K562 (cell line): ENCODE data around the gene MED13L. TPM values are rescaled to one million over a fixed set of nuclear protein-coding genes. Genes with fewer than 3 reads are reported as not detected.

Source experiments
- ATAC-seq: fragments of 200-7000 bp; cut with Tn5 transposase; 3 replicates; pipeline ENCODE4 v1.9.1; 2020; ENCODE audit warnings: moderate library complexity
- BruUV-seq: library from RNA; stranded (reverse); fragments of 400-500 nt; replicated peaks from 2 replicates; lab custom pipeline; 2021; lab: Mats Ljungman, UMichigan
- CTCF ChIA-PET: fragments of 300-600 bp; formaldehyde crosslinking; extraction: SDS; loops from one replicate; lab custom pipeline; 2021; ENCODE audit warnings: low intra/inter-chr PET ratio; lab: Yijun Ruan, JAX
- POLR2A ChIA-PET: fragments of 300-600, 350-650 bp; sonication (Branson Sonifier 250); formaldehyde crosslinking; extraction: SDS; loops from one replicate; lab custom pipeline; 2021; ENCODE audit warnings: antibody characterized with exemption, inconsistent platforms; lab: Yijun Ruan, JAX
- DNase-seq, 4 experiments: peaks; one replicate each; pipeline versions ENCODE4 v3.0.0 to v3.0.0-alpha.2; 2011 to 2018; ENCODE audit warnings: low spot score in 3 of 4, mixed read lengths in 3 of 4; ENCODE audit errors: extremely low read depth in 1 of 4
- FAIRE-seq: peaks from 2 replicates; lab custom pipeline; 2011; peaks lifted over from hg19 to GRCh38; lab: Jason Lieb, UNC
- H2AFZ ChIP-seq: 2 replicates; pipeline ENCODE4 v1.6.0; 2011; ENCODE audit warnings: low read depth, low read length, control low read depth, inconsistent platforms
- H3K27ac ChIP-seq: fragments of 200-600 bp; 3 replicates; pipeline ENCODE4 v1.8.0; 2011; ENCODE audit warnings: low read depth, mild to moderate bottlenecking, control low read depth, inconsistent platforms, low read length, moderate library complexity, mixed read lengths; ENCODE audit errors: extremely low read depth
- H3K27me3 ChIP-seq, 2 experiments: fragments of 300-600 bp in 1 of 2; 2 replicates in 1 of 2; 3 replicates in 1 of 2; pipeline versions ENCODE4 v1.6.0 to v1.8.0; 2011; ENCODE audit warnings: inconsistent platforms in 2 of 2, low read length in 2 of 2, mild to moderate bottlenecking in 1 of 2, mixed read lengths in 1 of 2, moderate library complexity in 1 of 2; ENCODE audit not compliant: control insufficient read depth in 2 of 2, insufficient read depth in 2 of 2
- H3K36me3 ChIP-seq: fragments of 300-600 bp; 3 replicates; pipeline ENCODE4 v1.8.0; 2011; ENCODE audit warnings: mild to moderate bottlenecking, low read length, inconsistent platforms; ENCODE audit not compliant: control insufficient read depth, insufficient read depth
- H3K4me1 ChIP-seq, 2 experiments: fragments of 200-600 bp in 1 of 2; replicated peaks in 1 of 2; 2 replicates in 1 of 2; 3 replicates in 1 of 2; pipeline versions ENCODE4 v1.5.1 to v1.8.0; 2011; ENCODE audit warnings: inconsistent platforms in 2 of 2, low read length in 2 of 2, mild to moderate bottlenecking in 1 of 2, mixed read lengths in 1 of 2, moderate library complexity in 1 of 2; ENCODE audit not compliant: control insufficient read depth in 2 of 2, insufficient read depth in 2 of 2
- H3K4me2 ChIP-seq: 2 replicates; pipeline ENCODE4 v1.6.1; 2011; ENCODE audit warnings: low read length, control low read depth, inconsistent platforms, mixed read lengths; ENCODE audit not compliant: insufficient read depth
- H3K4me3 ChIP-seq: fragments of 200-600 bp; sonication (generic), shearing (Covaris generic); 2 replicates; pipeline ENCODE4 v1.5.1; 2016; ENCODE audit warnings: control low read depth, inconsistent platforms
- H3K79me2 ChIP-seq: fragments of 200-600 bp; 3 replicates; pipeline ENCODE4 v1.8.0; 2011; ENCODE audit warnings: low read length, inconsistent platforms; ENCODE audit not compliant: control insufficient read depth, insufficient read depth
- H3K9ac ChIP-seq, 2 experiments: 2 replicates each; pipeline versions ENCODE4 v1.6.0 to v1.6.1; 2011; ENCODE audit warnings: low read depth in 2 of 2, low read length in 2 of 2, control low read depth in 1 of 2, inconsistent platforms in 1 of 2, mild to moderate bottlenecking in 1 of 2, mixed read lengths in 1 of 2; ENCODE audit not compliant: insufficient read depth in 1 of 2
- H3K9me1 ChIP-seq: one replicate; pipeline ENCODE4 v1.6.0; 2011; ENCODE audit warnings: inconsistent platforms, mild to moderate bottlenecking, low read length, moderate library complexity; ENCODE audit not compliant: control insufficient read depth, insufficient read depth
- H3K9me3 ChIP-seq: replicated peaks from 2 replicates; pipeline ENCODE4 v1.5.1; 2011; ENCODE audit warnings: low read depth, low read length, inconsistent platforms; ENCODE audit not compliant: control insufficient read depth, insufficient read depth
- H4K20me1 ChIP-seq: replicated peaks from 2 replicates; pipeline ENCODE4 v1.6.1; 2011; ENCODE audit warnings: low read length, inconsistent platforms, mixed read lengths; ENCODE audit not compliant: control insufficient read depth, insufficient read depth
- CBX2 ChIP-seq: fragments of 200-600 bp; sonication (generic); IDR thresholded peaks from one replicate; pipeline ENCODE4 v1.6.1; 2012; ENCODE audit warnings: mild to moderate bottlenecking, low read length, inconsistent platforms; ENCODE audit not compliant: insufficient read depth, poor library complexity, severe bottlenecking
- EHMT2 ChIP-seq: fragments of 450-650 bp; IDR thresholded peaks from 2 replicates; pipeline ENCODE4 v1.6.1; 2018; ENCODE audit warnings: antibody characterized with exemption
- GATAD2A ChIP-seq: fragments of 450-650 bp; IDR thresholded peaks from 2 replicates; pipeline ENCODE4 v1.6.1; 2017
- OTX1 ChIP-seq: fragments of 450-650 bp; formaldehyde crosslinking; IDR thresholded peaks from 2 replicates; pipeline ENCODE4 v1.4.0; 2022; ENCODE audit warnings: mild to moderate bottlenecking
- RHOXF2B ChIP-seq: fragments of 250-450 bp; sonication (Bioruptor Pico); conservative IDR thresholded peaks from 2 replicates; pipeline ENCODE4 v1.5.1; 2021
- SNIP1 ChIP-seq: fragments of 450-650 bp; IDR thresholded peaks from 2 replicates; pipeline ENCODE4 v1.7.1; 2017; ENCODE audit warnings: low read depth, mild to moderate bottlenecking
- ZFX ChIP-seq: sonication (generic); formaldehyde crosslinking; IDR thresholded peaks from 2 replicates; pipeline ENCODE4 v1.8.0; 2022; ENCODE audit warnings: mild to moderate bottlenecking, missing genetic modification reagents, moderate library complexity
- ZNF184 ChIP-seq: sonication (generic); formaldehyde crosslinking; IDR thresholded peaks from 2 replicates; pipeline ENCODE4 v1.5.0; 2020; ENCODE audit warnings: missing genetic modification reagents
- ZNF224 ChIP-seq: sonication (generic); formaldehyde crosslinking; IDR thresholded peaks from 2 replicates; pipeline ENCODE4 v1.8.0; 2022; ENCODE audit warnings: mild to moderate bottlenecking, missing genetic modification reagents
- ZNF384 ChIP-seq: IDR thresholded peaks from 2 replicates; pipeline ENCODE4 v1.6.1; 2012; ENCODE audit warnings: low read depth, low read length, improper control_type of control experiment
- ZNF584 ChIP-seq: fragments of 200-800 bp; sonication (Bioruptor generic); IDR thresholded peaks from 2 replicates; pipeline ENCODE4 v1.6.1; 2016; ENCODE audit warnings: low read depth, mild to moderate bottlenecking, missing genetic modification characterization, missing compliant biosample characterization
- in situ Hi-C: fragments of 300-500 bp; cut with MboI; formaldehyde crosslinking; loops from 4 replicates; pipeline ENCODE4 v1.15.0; 2018; ENCODE audit warnings: inconsistent platforms, mixed read lengths
- intact Hi-C: fragments of 100-400 bp; cut with micrococcal nuclease; formaldehyde crosslinking; loops from 2 replicates; pipeline ENCODE4 v1.14.2; 2022
- polyA plus RNA-seq, 8 experiments: library from polyadenylated mRNA; depleted of rRNA in 4 of 8; stranded (reverse) in 5 of 8; unstranded in 3 of 8; fragments of >200 nt; fragmentation: Nextera tagmentation in 2 of 8; fragmentation: Illumina TruSeq in 1 of 8; extraction: Ambion mirVana in 2 of 8; extraction: Trizol in 1 of 8; gene quantifications; 2 replicates each; pipeline versions ENCODE4 v1.2.1 to v1.2.3, GENCODE V29; 2011 to 2014; ENCODE audit warnings: inconsistent platforms in 1 of 8, missing spikeins in 1 of 8
- total RNA-seq, 7 experiments: library from RNA; depleted of rRNA in 6 of 7; stranded (reverse); fragments of >200 nt in 6 of 7; fragmentation: Illumina TruSeq in 2 of 7; extraction: Trizol in 2 of 7; gene quantifications; 2 replicates each; pipeline versions ENCODE4 v1.2.1 to v1.2.3, GENCODE V29; 2011 to 2021; ENCODE audit warnings: low replicate concordance in 1 of 7
- TF ChIP-seq, protein P1 (sequence below), 2 experiments: fragments of 450-650 bp in 1 of 2; IDR thresholded peaks; 2 replicates each; pipeline ENCODE4 v1.6.1; 2011 to 2017; ENCODE audit warnings: low read depth in 2 of 2, antibody characterized with exemption in 1 of 2, borderline replicate concordance in 1 of 2, low read length in 1 of 2, mild to moderate bottlenecking in 1 of 2, mixed read lengths in 1 of 2; ENCODE audit not compliant: control insufficient read depth in 1 of 2
- TF ChIP-seq, protein P2 (sequence below): IDR thresholded peaks from 3 replicates; pipeline ENCODE4 v1.6.1; 2011; ENCODE audit warnings: borderline replicate concordance, mild to moderate bottlenecking; ENCODE audit not compliant: insufficient read length, insufficient read depth

Gene MED13L
- total and polyA plus RNA-seq, 9 of the 15 experiments (the other 6 are each of a cell fraction or from before 2014, with no cell fraction given), result 13.4 to 90.3 (median 36.9) TPM

DNA sequence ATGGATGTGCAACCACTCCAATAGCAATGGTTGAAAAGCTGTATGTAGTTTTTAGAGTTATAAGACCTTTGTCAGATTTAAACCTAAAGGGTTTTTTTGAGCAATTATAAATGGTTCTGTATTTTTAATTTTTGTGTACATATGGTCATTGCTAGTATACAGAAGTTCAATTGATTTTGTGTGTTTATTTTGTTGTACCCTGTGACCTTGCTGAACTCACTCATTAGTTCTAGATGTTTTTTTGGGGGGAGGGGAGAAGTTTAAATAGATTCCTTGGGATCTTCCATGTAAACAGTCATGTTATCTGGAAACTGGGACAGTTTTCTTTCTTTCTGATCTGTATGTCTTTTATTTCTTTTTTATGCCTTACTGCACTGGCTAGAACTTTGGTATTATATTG is 87.8 kb downstream of the MED13L start:
- no peak for ATAC-seq
- peaks cover 99% of the 10 kb centered on the region for H3K79me2 ChIP-seq

More for the DNA sequence above, 87.8 kb downstream of the MED13L start:
- H3K9me1 ChIP-seq, result no peaks in the 10 kb centered on the region
- no peak overlapping the region for H3K9ac ChIP-seq
- H3K4me1 ChIP-seq, result peaks cover 7 to 21% of the 10 kb centered on the region in 2 experiments; a peak in 4 of 5 replicates
- FAIRE-seq (no peak), DNase-seq (no peak)
- no peak overlapping the region for H3K27ac ChIP-seq
- ChIA-PET POLR2A (no interaction called here), CTCF (no interaction called here)
- H3K36me3 ChIP-seq, result no peaks in the 10 kb centered on the region
- H2AFZ ChIP-seq, result no peak overlapping the region
- no peaks in the 10 kb centered on the region for H3K27me3 ChIP-seq
- TF ChIP-seq ZNF584 (CRISPR knock-in tag), result no peak
- no peak for TF ChIP-seq CBX2
- TF ChIP-seq, protein P1, sequence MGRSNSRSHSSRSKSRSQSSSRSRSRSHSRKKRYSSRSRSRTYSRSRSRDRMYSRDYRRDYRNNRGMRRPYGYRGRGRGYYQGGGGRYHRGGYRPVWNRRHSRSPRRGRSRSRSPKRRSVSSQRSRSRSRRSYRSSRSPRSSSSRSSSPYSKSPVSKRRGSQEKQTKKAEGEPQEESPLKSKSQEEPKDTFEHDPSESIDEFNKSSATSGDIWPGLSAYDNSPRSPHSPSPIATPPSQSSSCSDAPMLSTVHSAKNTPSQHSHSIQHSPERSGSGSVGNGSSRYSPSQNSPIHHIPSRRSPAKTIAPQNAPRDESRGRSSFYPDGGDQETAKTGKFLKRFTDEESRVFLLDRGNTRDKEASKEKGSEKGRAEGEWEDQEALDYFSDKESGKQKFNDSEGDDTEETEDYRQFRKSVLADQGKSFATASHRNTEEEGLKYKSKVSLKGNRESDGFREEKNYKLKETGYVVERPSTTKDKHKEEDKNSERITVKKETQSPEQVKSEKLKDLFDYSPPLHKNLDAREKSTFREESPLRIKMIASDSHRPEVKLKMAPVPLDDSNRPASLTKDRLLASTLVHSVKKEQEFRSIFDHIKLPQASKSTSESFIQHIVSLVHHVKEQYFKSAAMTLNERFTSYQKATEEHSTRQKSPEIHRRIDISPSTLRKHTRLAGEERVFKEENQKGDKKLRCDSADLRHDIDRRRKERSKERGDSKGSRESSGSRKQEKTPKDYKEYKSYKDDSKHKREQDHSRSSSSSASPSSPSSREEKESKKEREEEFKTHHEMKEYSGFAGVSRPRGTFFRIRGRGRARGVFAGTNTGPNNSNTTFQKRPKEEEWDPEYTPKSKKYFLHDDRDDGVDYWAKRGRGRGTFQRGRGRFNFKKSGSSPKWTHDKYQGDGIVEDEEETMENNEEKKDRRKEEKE (IDR thresholded peaks at IDR 0.05; ENCODE audit: borderline replicate concordance in 1 of 2, control insufficient read depth in 1 of 2, low read depth in 2 of 2, low read length in 1 of 2), result no peak
- no peak for TF ChIP-seq ZNF184 (CRISPR knock-in tag)
- no peak for TF ChIP-seq ZNF384
- TF ChIP-seq SNIP1, result no peak
- no peak for TF ChIP-seq EHMT2
- no peak for TF ChIP-seq ZNF224 (CRISPR knock-in tag)
- TF ChIP-seq, protein P2, sequence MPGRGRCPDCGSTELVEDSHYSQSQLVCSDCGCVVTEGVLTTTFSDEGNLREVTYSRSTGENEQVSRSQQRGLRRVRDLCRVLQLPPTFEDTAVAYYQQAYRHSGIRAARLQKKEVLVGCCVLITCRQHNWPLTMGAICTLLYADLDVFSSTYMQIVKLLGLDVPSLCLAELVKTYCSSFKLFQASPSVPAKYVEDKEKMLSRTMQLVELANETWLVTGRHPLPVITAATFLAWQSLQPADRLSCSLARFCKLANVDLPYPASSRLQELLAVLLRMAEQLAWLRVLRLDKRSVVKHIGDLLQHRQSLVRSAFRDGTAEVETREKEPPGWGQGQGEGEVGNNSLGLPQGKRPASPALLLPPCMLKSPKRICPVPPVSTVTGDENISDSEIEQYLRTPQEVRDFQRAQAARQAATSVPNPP, result no peak
- no peak for TF ChIP-seq RHOXF2B (CRISPR knock-in tag)
- no peak for TF ChIP-seq OTX1
- TF ChIP-seq ZFX (CRISPR knock-in tag), result no peak
- no peak for TF ChIP-seq GATAD2A
- BruUV-seq, result no TSS peak
- 0 out of 2 replicates have a peak, but pooled peaks cover under 1% of the 10 kb centered on the region for H4K20me1 ChIP-seq
- intact Hi-C loops, result loop anchor here (10.0 kb wide), 2 partner anchors 45 to 125 kb away; no protein-coding TSS in a partner anchor
- H3K4me2 ChIP-seq, result no peak overlapping the region
- no peak overlapping the region for H3K4me3 ChIP-seq
- no peaks in the 10 kb centered on the region for H3K9me3 ChIP-seq
- in situ Hi-C loops, result no loop called here
